Panc1 (cell line): ENCODE data around the gene GUCY1A1. TPM values are rescaled to one million over a fixed set of nuclear protein-coding genes. Genes with fewer than 3 reads are reported as not detected.

ENCODE experiments used
- ATAC-seq: fragments of 200-7000 bp; cut with Tn5 transposase; 2 replicates; pipeline ENCODE4 v1.9.1; 2020; ENCODE audit warnings: mild to moderate bottlenecking, moderate library complexity
- BruUV-seq: library from RNA; stranded (reverse); fragments of 400-500 nt; replicated peaks from 2 replicates; lab custom pipeline; 2021; lab: Mats Ljungman, UMichigan
- CTCF ChIA-PET: fragments of 300-600 bp; sonication (Branson Sonifier 250); formaldehyde crosslinking; loops from one replicate; lab custom pipeline; 2022; ENCODE audit warnings: antibody characterized with exemption; lab: Charles Lee
- POLR2A ChIA-PET: fragments of 300-600 bp; sonication (Branson Sonifier 250); formaldehyde crosslinking; loops from one replicate; lab custom pipeline; 2022; ENCODE audit warnings: antibody characterized with exemption; lab: Charles Lee
- DNase-seq: peaks from one replicate; pipeline ENCODE4 v3.0.0-alpha.2; 2010; ENCODE audit warnings: low read depth, low spot score
- H3K27ac ChIP-seq: 2 replicates; pipeline ENCODE4 v1.5.1; 2011; ENCODE audit warnings: mild to moderate bottlenecking, low read length, inconsistent platforms
- H3K27me3 ChIP-seq: fragments of 200-500 bp; sonication (Bioruptor generic); 2 replicates; pipeline ENCODE4 v1.6.0; 2014; ENCODE audit warnings: low read length, inconsistent platforms; ENCODE audit not compliant: control insufficient read depth, insufficient read depth
- H3K36me3 ChIP-seq: fragments of 200-500 bp; sonication (Bioruptor generic); 2 replicates; pipeline ENCODE4 v1.5.1; 2014; ENCODE audit warnings: inconsistent platforms, mild to moderate bottlenecking, low read length, moderate library complexity; ENCODE audit not compliant: control insufficient read depth, insufficient read depth
- H3K4me1 ChIP-seq: 2 replicates; pipeline ENCODE4 v1.5.1; 2011; ENCODE audit warnings: inconsistent platforms, mild to moderate bottlenecking, low read length, moderate library complexity; ENCODE audit not compliant: control insufficient read depth, insufficient read depth
- H3K4me3 ChIP-seq, 2 experiments: 2 replicates each; pipeline ENCODE4 v1.5.1; 2011 to 2012; ENCODE audit warnings: low read depth in 2 of 2, low read length in 2 of 2, mild to moderate bottlenecking in 2 of 2, inconsistent platforms in 1 of 2, moderate library complexity in 1 of 2
- H3K9me3 ChIP-seq: fragments of 200-500 bp; sonication (Bioruptor generic); 2 replicates; pipeline ENCODE4 v1.5.1; 2014; ENCODE audit warnings: low read depth, mild to moderate bottlenecking, inconsistent platforms, low read length, moderate library complexity; ENCODE audit not compliant: control insufficient read depth, insufficient read depth
- CTCF ChIP-seq: fragments of 450-650 bp; IDR thresholded peaks from 2 replicates; pipeline ENCODE4 v1.5.1; 2017; ENCODE audit warnings: mild to moderate bottlenecking
- POLR2AphosphoS5 ChIP-seq: IDR thresholded peaks from 2 replicates; pipeline ENCODE4 v1.6.1; 2012; ENCODE audit warnings: mild to moderate bottlenecking, low read depth, low read length, moderate library complexity
- REST ChIP-seq, 2 experiments: IDR thresholded peaks; 2 replicates each; pipeline ENCODE4 v1.6.1; 2011 to 2012; ENCODE audit warnings: low read depth in 2 of 2, control low read depth in 1 of 2, low read length in 1 of 2, mild to moderate bottlenecking in 1 of 2, moderate library complexity in 1 of 2; ENCODE audit not compliant: insufficient read depth in 1 of 2
- SIN3A ChIP-seq: IDR thresholded peaks from 2 replicates; pipeline ENCODE4 v1.6.1; 2012; ENCODE audit warnings: low read depth, mild to moderate bottlenecking, low read length, moderate library complexity, borderline replicate concordance; ENCODE audit not compliant: insufficient read depth
- TCF7L2 ChIP-seq: IDR thresholded peaks from 2 replicates; pipeline ENCODE4 v1.6.1; 2011; ENCODE audit warnings: mild to moderate bottlenecking, low read depth, low read length, inconsistent platforms
- in situ Hi-C: cut with HindIII; loops from 2 replicates; pipeline ENCODE4 v1.10.0; 2016; ENCODE audit warnings: low sequenced_read_pairs, low pct_unique_long_range_greater_than_20kb
- intact Hi-C: fragments of 100-400 bp; cut with micrococcal nuclease; formaldehyde crosslinking; loops from one replicate; pipeline ENCODE4 v1.10.0; 2022; ENCODE audit not compliant: unreplicated experiment
- total RNA-seq: library from RNA; stranded (reverse); gene quantifications from one replicate; pipeline ENCODE4 v1.2.1, GENCODE V29; 2021; ENCODE audit not compliant: unreplicated experiment

GUCY1A1 gene
- total RNA-seq, 1 experiment from 2014 or later: 0.57 TPM

GRCh38 chr4:155722336-155722735, 55.7 kb downstream of the GUCY1A1 start:
- DNase-seq: no peak
- H3K4me1 ChIP-seq: no peaks in the 10 kb centered on the region
- CTCF ChIA-PET: no interaction called here
- in situ Hi-C loops (no loop called here), intact Hi-C loops (no loop called here)
- ATAC-seq: no peak
- no peak overlapping the region for H3K27ac ChIP-seq
- H3K36me3 ChIP-seq: no peaks in the 10 kb centered on the region
- POLR2A ChIA-PET: no interaction called here
- no TSS peak for BruUV-seq
- no peak overlapping the region for H3K4me3 ChIP-seq
- TF ChIP-seq CTCF (no peak), TCF7L2 (no peak), POLR2AphosphoS5 (no peak), SIN3A (no peak), REST (IDR thresholded peaks at IDR 0.05; ENCODE audit: insufficient read depth in 1 of 2, low read depth in 2 of 2, low read length in 1 of 2) (no peak)
- H3K9me3 ChIP-seq: no peaks in the 10 kb centered on the region
- no peaks in the 10 kb centered on the region for H3K27me3 ChIP-seq

GRCh38 chr4:155722816-155723499, 56.3 kb downstream of the GUCY1A1 start:
- Histone ChIP-seq H3K9me3 (no peaks in the 10 kb centered on the region), H3K36me3 (no peaks in the 10 kb centered on the region), H3K27me3 (no peaks in the 10 kb centered on the region), H3K4me1 (no peaks in the 10 kb centered on the region), H3K4me3 (no peak overlapping the region), H3K27ac (no peak overlapping the region)
- no TSS peak for BruUV-seq
- in situ Hi-C loops (no loop called here), intact Hi-C loops (no loop called here)
- ChIA-PET POLR2A (no interaction called here), CTCF (no interaction called here)
- TF ChIP-seq SIN3A: no peak
- no peak for ATAC-seq
- no peak for DNase-seq

GRCh38 chr4:155724731-155725130, 58.1 kb downstream of the GUCY1A1 start:
- Histone ChIP-seq H3K4me3 (no peak overlapping the region), H3K9me3 (no peaks in the 10 kb centered on the region), H3K36me3 (no peaks in the 10 kb centered on the region), H3K27ac (no peak overlapping the region), H3K27me3 (no peaks in the 10 kb centered on the region), H3K4me1 (no peaks in the 10 kb centered on the region)
- in situ Hi-C loops (no loop called here), intact Hi-C loops (no loop called here)
- no TSS peak for BruUV-seq
- DNase-seq (no peak), ATAC-seq (no peak)
- ChIA-PET POLR2A (no interaction called here), CTCF (no interaction called here)
- TF ChIP-seq TCF7L2: no peak
- TF ChIP-seq REST (IDR thresholded peaks at IDR 0.05; ENCODE audit: insufficient read depth in 1 of 2, low read depth in 2 of 2, low read length in 1 of 2): no peak
- TF ChIP-seq SIN3A: no peak
- TF ChIP-seq CTCF: no peak
- no peak for TF ChIP-seq POLR2AphosphoS5
